CD14-positive monocyte (primary cell): ENCODE results near the gene C1orf105. TPM values are rescaled to one million over a fixed set of nuclear protein-coding genes. Genes with fewer than 3 reads are reported as not detected.
A peak's percentile ranks its signal among the peaks of the same experiment; 100 is the strongest.

Experiments
- DNase-seq, 3 donors: peaks; one replicate each; pipeline ENCODE4 v3.0.0-alpha.2; 2011 to 2022
- H2AFZ ChIP-seq: 2 replicates; pipeline ENCODE4 v1.6.0; 2012; ENCODE audit warnings: mild to moderate bottlenecking, low read depth, low read length, inconsistent platforms; ENCODE audit not compliant: insufficient read depth, poor library complexity, severe bottlenecking
- H3K27ac ChIP-seq, 2 donors: 1 replicate in 1 of 2; 2 replicates in 1 of 2; pipeline ENCODE4 v1.5.1; 2012 to 2013; ENCODE audit warnings: low read length in 2 of 2, control low read depth in 1 of 2, inconsistent platforms in 1 of 2, low read depth in 1 of 2, mild to moderate bottlenecking in 1 of 2
- H3K27me3 ChIP-seq, 2 donors: one replicate each; pipeline versions ENCODE4 v1.6.0 to v1.6.1; 2011 to 2013; ENCODE audit warnings: low read length in 2 of 2; ENCODE audit not compliant: control insufficient read depth in 2 of 2, insufficient read depth in 2 of 2
- H3K36me3 ChIP-seq, 2 donors: replicated peaks in 1 of 2; 1 replicate in 1 of 2; 2 replicates in 1 of 2; pipeline versions ENCODE4 v1.5.1 to v1.6.1; 2012 to 2013; ENCODE audit warnings: low read length in 2 of 2, control low read depth in 1 of 2, inconsistent platforms in 1 of 2, mild to moderate bottlenecking in 1 of 2; ENCODE audit not compliant: insufficient read depth in 2 of 2, control insufficient read depth in 1 of 2
- H3K4me1 ChIP-seq, 2 donors: 1 replicate in 1 of 2; 2 replicates in 1 of 2; pipeline versions ENCODE4 v1.5.1 to v1.6.1; 2012 to 2013; ENCODE audit warnings: low read length in 2 of 2, control low read depth in 1 of 2, inconsistent platforms in 1 of 2, mild to moderate bottlenecking in 1 of 2, moderate library complexity in 1 of 2; ENCODE audit not compliant: insufficient read depth in 2 of 2, control insufficient read depth in 1 of 2
- H3K4me2 ChIP-seq: replicated peaks from 2 replicates; pipeline ENCODE3; 2012; ENCODE audit warnings: low read length, moderate library complexity, mild to moderate bottlenecking; ENCODE audit not compliant: poor library complexity, severe bottlenecking; ENCODE audit errors: extremely low read depth
- H3K4me3 ChIP-seq, 3 experiments: fragments of 200-600 bp in 1 of 3; sonication (generic) in 1 of 3; replicated peaks in 1 of 3; 1 replicate in 2 of 3; 2 replicates in 1 of 3; pipeline ENCODE4 v1.5.1; 2011 to 2013; ENCODE audit warnings: low read length in 3 of 3, mild to moderate bottlenecking in 3 of 3, control low read depth in 2 of 3, low read depth in 2 of 3, inconsistent platforms in 1 of 3, moderate library complexity in 1 of 3
- H3K79me2 ChIP-seq: 2 replicates; pipeline ENCODE4 v1.6.0; 2012; ENCODE audit warnings: mild to moderate bottlenecking, control low read depth, inconsistent platforms, low read length, moderate library complexity; ENCODE audit not compliant: insufficient read depth
- H3K9ac ChIP-seq: 2 replicates; pipeline ENCODE4 v1.6.0; 2017; ENCODE audit warnings: low read length, mild to moderate bottlenecking; ENCODE audit not compliant: insufficient read depth, poor library complexity, severe bottlenecking
- H3K9me3 ChIP-seq, 2 donors: replicated peaks in 1 of 2; 1 replicate in 1 of 2; 2 replicates in 1 of 2; pipeline versions ENCODE4 v1.5.1 to v1.6.1; 2012 to 2013; ENCODE audit warnings: low read length in 2 of 2, control low read depth in 1 of 2; ENCODE audit not compliant: control insufficient read depth in 1 of 2, insufficient read depth in 1 of 2
- H4K20me1 ChIP-seq: 2 replicates; pipeline ENCODE4 v1.6.0; 2012; ENCODE audit warnings: mild to moderate bottlenecking, low read length, control low read depth, moderate library complexity; ENCODE audit not compliant: insufficient read depth
- H3K27ac Mint-ChIP-seq, 7 donors: one replicate each; pipeline ENCODE4 v1.8.0; 2020; ENCODE audit warnings: mild to moderate bottlenecking in 7 of 7, mixed read lengths in 7 of 7, moderate library complexity in 6 of 7, inconsistent platforms in 2 of 7
- H3K27me3 Mint-ChIP-seq, 3 donors: one replicate each; pipeline ENCODE4 v1.8.0; 2021 to 2022; ENCODE audit warnings: low read depth in 3 of 3, mild to moderate bottlenecking in 3 of 3, mixed read lengths in 3 of 3, moderate library complexity in 3 of 3, inconsistent platforms in 1 of 3
- H3K36me3 Mint-ChIP-seq, 2 donors: one replicate each; pipeline ENCODE4 v1.8.0; 2020; ENCODE audit warnings: mixed read lengths in 2 of 2, inconsistent platforms in 1 of 2, mild to moderate bottlenecking in 1 of 2
- H3K4me1 Mint-ChIP-seq: one replicate; pipeline ENCODE4 v1.8.0; 2020; ENCODE audit warnings: mild to moderate bottlenecking, mixed read lengths
- H3K4me3 Mint-ChIP-seq, 2 donors: one replicate each; pipeline ENCODE4 v1.8.0; 2020; ENCODE audit warnings: mild to moderate bottlenecking in 2 of 2, mixed read lengths in 2 of 2, moderate library complexity in 1 of 2
- H3K9me3 Mint-ChIP-seq, 7 donors: one replicate each; pipeline ENCODE4 v1.8.0; 2020 to 2022; ENCODE audit warnings: mixed read lengths in 7 of 7, mild to moderate bottlenecking in 6 of 7, moderate library complexity in 6 of 7, inconsistent platforms in 2 of 7
- WGBS: methylation state at CpG from one replicate; pipeline ENCODE4 v1.1.5; 2013; ENCODE audit warnings: missing lambda C conversion rate; ENCODE audit not compliant: insufficient coverage; 5-methylcytosine and 5-hydroxymethylcytosine counted together
- intact Hi-C, 2 donors: fragments of 100-400 bp; cut with micrococcal nuclease; formaldehyde crosslinking; loops; one replicate each; pipeline versions ENCODE4 v1.15.0 to v1.15.1; 2023
- polyA plus RNA-seq, 3 donors: library from polyadenylated mRNA; depleted of rRNA in 1 of 3; unstranded in 2 of 3; stranded (reverse) in 1 of 3; fragments of 300-500 nt in 2 of 3; fragments of >200 nt in 1 of 3; fragmentation: Illumina TruSeq in 2 of 3; gene quantifications; 1 replicate in 2 of 3; 2 replicates in 1 of 3; pipeline ENCODE4 v1.2.3, GENCODE V29; 2012 to 2021
- TF ChIP-seq, protein P1 (sequence below): fragments of 200-600 bp; IDR thresholded peaks from one replicate; pipeline ENCODE4 v1.8.0; 2022; ENCODE audit warnings: antibody characterized with exemption, mild to moderate bottlenecking

Gene C1orf105
- polyA plus RNA-seq, 3 donors = not detected

- no peaks in the 10 kb centered on the region for H3K79me2 ChIP-seq
- H3K4me3 Mint-ChIP-seq = no peak overlapping the region
- no peak overlapping the region for H3K27ac ChIP-seq
- H3K27ac Mint-ChIP-seq = no peak overlapping the region
- H3K9me3 Mint-ChIP-seq = peaks cover 0 to 5% (median 2%) of the 10 kb centered on the region in 7 donors
- DNase-seq = no peak
- TF ChIP-seq, protein P1, sequence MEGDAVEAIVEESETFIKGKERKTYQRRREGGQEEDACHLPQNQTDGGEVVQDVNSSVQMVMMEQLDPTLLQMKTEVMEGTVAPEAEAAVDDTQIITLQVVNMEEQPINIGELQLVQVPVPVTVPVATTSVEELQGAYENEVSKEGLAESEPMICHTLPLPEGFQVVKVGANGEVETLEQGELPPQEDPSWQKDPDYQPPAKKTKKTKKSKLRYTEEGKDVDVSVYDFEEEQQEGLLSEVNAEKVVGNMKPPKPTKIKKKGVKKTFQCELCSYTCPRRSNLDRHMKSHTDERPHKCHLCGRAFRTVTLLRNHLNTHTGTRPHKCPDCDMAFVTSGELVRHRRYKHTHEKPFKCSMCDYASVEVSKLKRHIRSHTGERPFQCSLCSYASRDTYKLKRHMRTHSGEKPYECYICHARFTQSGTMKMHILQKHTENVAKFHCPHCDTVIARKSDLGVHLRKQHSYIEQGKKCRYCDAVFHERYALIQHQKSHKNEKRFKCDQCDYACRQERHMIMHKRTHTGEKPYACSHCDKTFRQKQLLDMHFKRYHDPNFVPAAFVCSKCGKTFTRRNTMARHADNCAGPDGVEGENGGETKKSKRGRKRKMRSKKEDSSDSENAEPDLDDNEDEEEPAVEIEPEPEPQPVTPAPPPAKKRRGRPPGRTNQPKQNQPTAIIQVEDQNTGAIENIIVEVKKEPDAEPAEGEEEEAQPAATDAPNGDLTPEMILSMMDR = no peak
- H3K9ac ChIP-seq = no peak overlapping the region
- H3K4me2 ChIP-seq = no peak overlapping the region
- peaks cover 7 to 14% of the 10 kb centered on the region in 2 donors for H3K4me1 ChIP-seq
- H3K36me3 Mint-ChIP-seq = no peaks in the 10 kb centered on the region
- H3K27me3 ChIP-seq = no peaks in the 10 kb centered on the region
- intact Hi-C loops = no loop called here
- H3K27me3 Mint-ChIP-seq = peaks cover 0 to 1% (median 0%) of the 10 kb centered on the region in 3 donors
- peak overlapping the region; percentile 16 for H2AFZ ChIP-seq
- H3K4me1 Mint-ChIP-seq = peaks cover 26% of the 10 kb centered on the region
- no peaks in the 10 kb centered on the region for H3K36me3 ChIP-seq
- H4K20me1 ChIP-seq = no peaks in the 10 kb centered on the region
- no CpG with 5 or more reads among the region's 3 CpGs for WGBS
- H3K9me3 ChIP-seq = peaks cover 0 to 4% of the 10 kb centered on the region in 2 donors
- H3K4me3 ChIP-seq = no peak overlapping the region
Measured at GRCh38 chr1:172486805-172487454, 66.4 kb downstream of the C1orf105 start.

DNA sequence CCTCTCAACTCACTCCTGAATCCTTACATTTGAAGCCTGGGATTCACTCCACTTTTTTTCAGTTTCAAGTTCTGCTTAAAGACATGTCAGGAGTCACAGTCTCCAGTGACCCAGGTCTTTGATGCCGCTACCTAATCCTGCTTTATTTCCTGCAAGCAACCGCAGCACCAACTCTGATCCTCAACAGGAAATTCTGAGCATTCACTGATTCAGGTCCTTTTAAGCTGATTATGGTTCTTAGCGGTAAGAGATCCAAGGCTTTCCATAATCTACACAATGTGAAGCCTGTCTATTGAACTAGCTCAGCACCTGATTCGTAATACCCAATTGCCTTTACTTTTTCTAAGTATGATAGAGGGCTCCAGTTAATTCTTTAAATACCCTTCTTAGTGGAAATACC is 67.1 kb downstream of the C1orf105 start:
- H3K27ac Mint-ChIP-seq = no peak overlapping the region
- Histone ChIP-seq H3K27me3 (no peaks in the 10 kb centered on the region), H3K9me3 (peaks cover 0 to 4% of the 10 kb centered on the region in 2 donors), H3K36me3 (no peaks in the 10 kb centered on the region), H2AFZ (no peak overlapping the region), H3K27ac (no peak overlapping the region), H3K4me2 (no peak overlapping the region), H3K9ac (no peak overlapping the region), H3K4me3 (no peak overlapping the region), H3K4me1 (peaks cover 7 to 14% of the 10 kb centered on the region in 2 donors), H3K79me2 (no peaks in the 10 kb centered on the region), H4K20me1 (no peaks in the 10 kb centered on the region)
- no peak overlapping the region for H3K4me3 Mint-ChIP-seq
- H3K36me3 Mint-ChIP-seq = no peaks in the 10 kb centered on the region
- H3K27me3 Mint-ChIP-seq = no peaks in the 10 kb centered on the region
- TF ChIP-seq, protein P1 = no peak
- intact Hi-C loops = no loop called here
- DNase-seq = no peak
- peaks cover 26% of the 10 kb centered on the region for H3K4me1 Mint-ChIP-seq
- peaks cover 0 to 5% (median 2%) of the 10 kb centered on the region in 7 donors for H3K9me3 Mint-ChIP-seq
- WGBS = 30% methylated on average over 2 of the region's 4 CpGs
